Mesodermal cell (in vitro differentiated cells): ENCODE results near the gene SLC29A4.

ENCODE experiments used
- H3K27ac ChIP-seq: 2 replicates; pipeline ENCODE4 v1.7.0; 2013; ENCODE audit warnings: mild to moderate bottlenecking, low read depth, low read length, moderate library complexity; ENCODE audit not compliant: severe bottlenecking
- H3K36me3 ChIP-seq: 2 replicates; pipeline ENCODE4 v1.7.1; 2013; ENCODE audit warnings: mild to moderate bottlenecking, low read length, moderate library complexity; ENCODE audit not compliant: control insufficient read depth, insufficient read depth
- H3K4me1 ChIP-seq: one replicate; pipeline ENCODE4 v1.7.1; 2013; ENCODE audit warnings: mild to moderate bottlenecking, low read length; ENCODE audit not compliant: insufficient read depth, control insufficient read depth, poor library complexity, severe bottlenecking
- H3K4me3 ChIP-seq: 2 replicates; pipeline ENCODE4 v1.7.0; 2013; ENCODE audit warnings: low read length, control low read depth, mild to moderate bottlenecking; ENCODE audit not compliant: insufficient read depth, poor library complexity, severe bottlenecking; ENCODE audit errors: extremely low read depth
- H3K9me3 ChIP-seq: 2 replicates; pipeline ENCODE4 v1.7.1; 2013; ENCODE audit warnings: mild to moderate bottlenecking, low read length, moderate library complexity; ENCODE audit not compliant: control insufficient read depth
- WGBS, 2 experiments: methylation state at CpG; one replicate each; pipeline ENCODE4 v1.1.5; 2013; ENCODE audit warnings: missing lambda C conversion rate in 2 of 2; ENCODE audit not compliant: insufficient coverage in 2 of 2; 5-methylcytosine and 5-hydroxymethylcytosine counted together

The SLC29A4 gene

GRCh38 chr7:5333121-5334045 is 50.6 kb downstream of the SLC29A4 start:
- peaks cover 80% of the 10 kb centered on the region for H3K36me3 ChIP-seq
- H3K4me1 ChIP-seq: no peaks in the 10 kb centered on the region
- H3K9me3 ChIP-seq: peaks cover 14% of the 10 kb centered on the region
- no peak overlapping the region for H3K27ac ChIP-seq
- WGBS, 2 experiments: 92 to 94% methylated on average over 28 to 30 of the region's 32 CpGs
- H3K4me3 ChIP-seq: no peak overlapping the region

- Histone ChIP-seq H3K9me3 (peaks cover 14% of the 10 kb centered on the region), H3K36me3 (peaks cover 83% of the 10 kb centered on the region), H3K4me1 (no peaks in the 10 kb centered on the region), H3K4me3 (no peak overlapping the region), H3K27ac (no peak overlapping the region)
- WGBS, 2 experiments: 98 to 99% methylated on average over 6 to 7 of the region's 8 CpGs
These were observed 51.9 kb downstream of the SLC29A4 start for GRCh38 chr7:5334671-5335070.

- peaks cover 14% of the 10 kb centered on the region for H3K9me3 ChIP-seq
- no peaks in the 10 kb centered on the region for H3K4me1 ChIP-seq
- 84 to 97% methylated on average over 4 to 7 of the region's 11 CpGs for WGBS, 2 experiments
- H3K27ac ChIP-seq: no peak overlapping the region
- H3K36me3 ChIP-seq: peaks cover 85% of the 10 kb centered on the region
- H3K4me3 ChIP-seq: no peak overlapping the region
These were observed 54.3 kb downstream of the SLC29A4 start for GRCh38 chr7:5337047-5337446.

- peaks cover 30% of the 10 kb centered on the region for H3K9me3 ChIP-seq
These were observed 57.2 kb downstream of the SLC29A4 start for GRCh38 chr7:5339955-5340354.

DNA sequence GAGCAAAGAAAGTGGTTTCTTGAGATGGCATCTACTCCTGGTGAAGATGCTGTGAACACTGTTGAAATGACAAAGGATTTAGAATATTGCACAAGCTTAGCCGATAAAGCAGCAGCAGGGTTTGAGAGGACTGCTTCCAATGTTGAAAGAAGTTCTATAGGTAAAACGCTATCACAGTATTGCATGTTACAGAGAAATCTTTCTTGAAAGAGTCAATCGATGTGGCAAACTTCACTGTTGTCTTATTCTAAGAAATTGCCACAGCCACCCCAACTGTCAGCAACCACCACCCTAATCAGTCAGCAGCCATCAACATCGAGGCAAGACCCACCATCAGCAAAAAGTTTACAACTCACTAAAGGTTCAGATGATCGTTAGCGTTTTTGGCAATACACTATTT is 59.9 kb downstream of the SLC29A4 start:
- 92 to 100% methylated on average over 1 to 3 of the region's 6 CpGs for WGBS, 2 experiments
- Histone ChIP-seq H3K4me3 (no peak overlapping the region), H3K9me3 (peaks cover 20% of the 10 kb centered on the region), H3K4me1 (no peaks in the 10 kb centered on the region), H3K27ac (no peak overlapping the region), H3K36me3 (peaks cover 95% of the 10 kb centered on the region)

More at GRCh38 chr7:5339955-5340354, 57.2 kb downstream of the SLC29A4 start:
- H3K36me3 ChIP-seq: peaks cover 99% of the 10 kb centered on the region
- WGBS, 2 experiments: 91 to 100% methylated on average over 1 of the region's 2 CpGs
- no peaks in the 10 kb centered on the region for H3K4me1 ChIP-seq
- H3K27ac ChIP-seq: no peak overlapping the region
- no peak overlapping the region for H3K4me3 ChIP-seq

DNA sequence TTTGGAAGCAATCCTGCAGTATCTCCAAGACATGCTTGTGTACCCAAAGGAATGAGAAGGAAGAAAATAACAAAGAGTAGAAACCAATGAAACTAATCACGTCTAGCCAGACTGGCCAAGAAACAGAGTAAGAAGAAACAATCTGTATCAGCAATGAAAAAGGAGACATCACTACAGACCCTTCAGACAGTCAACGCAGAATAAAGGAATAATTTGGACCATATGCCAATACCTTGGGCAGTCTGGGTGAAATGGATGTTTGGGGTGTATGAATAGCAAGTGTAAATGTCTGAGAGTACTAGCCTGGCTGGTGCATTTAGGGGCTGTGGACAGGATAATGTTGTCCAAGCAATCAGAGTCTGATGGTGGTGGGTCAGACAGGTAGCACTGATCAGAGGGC is 61.1 kb downstream of the SLC29A4 start:
- Histone ChIP-seq H3K4me1 (no peaks in the 10 kb centered on the region), H3K36me3 (peaks cover 83% of the 10 kb centered on the region), H3K9me3 (peaks cover 18% of the 10 kb centered on the region), H3K4me3 (no peak overlapping the region), H3K27ac (no peak overlapping the region)
- 100% methylated on average over 1 of the region's 2 CpGs for WGBS, 2 experiments

GRCh38 chr7:5344342-5344741 is 61.6 kb downstream of the SLC29A4 start:
- Histone ChIP-seq H3K27ac (no peak overlapping the region), H3K36me3 (peaks cover 83% of the 10 kb centered on the region), H3K4me3 (no peak overlapping the region), H3K9me3 (peaks cover 18% of the 10 kb centered on the region), H3K4me1 (no peaks in the 10 kb centered on the region)
- WGBS, 2 experiments: 98 to 100% methylated on average over 3 to 4 of the region's 4 CpGs

- Histone ChIP-seq H3K36me3 (peaks cover 83% of the 10 kb centered on the region), H3K4me1 (no peaks in the 10 kb centered on the region), H3K9me3 (peaks cover 18% of the 10 kb centered on the region), H3K4me3 (no peak overlapping the region), H3K27ac (no peak overlapping the region)
- 91 to 99% methylated on average over 10 of the region's 13 CpGs for WGBS, 2 experiments
These were observed 62.4 kb downstream of the SLC29A4 start for GRCh38 chr7:5345171-5345570.

DNA sequence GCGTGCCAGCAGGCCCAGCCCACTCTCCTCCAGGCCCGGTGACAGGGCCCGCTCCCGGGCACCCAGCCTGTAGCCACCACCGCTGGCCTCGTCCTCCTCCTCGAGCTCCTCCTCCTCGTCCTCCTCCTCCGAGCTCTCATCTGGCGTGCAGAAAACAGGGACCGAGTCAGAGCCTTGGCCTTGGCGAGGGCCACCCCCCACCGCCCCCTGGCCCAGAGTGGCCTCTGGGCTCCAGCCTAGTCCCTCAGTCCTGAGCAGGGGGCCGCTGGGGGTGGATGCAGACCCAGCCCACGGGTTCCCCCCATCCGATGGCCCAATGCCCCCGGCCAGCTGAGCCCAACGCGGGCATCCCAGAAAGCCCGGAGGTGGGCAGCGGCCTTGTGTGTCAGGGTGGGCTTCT is 62.9 kb downstream of the SLC29A4 start:
- Histone ChIP-seq H3K36me3 (peaks cover 83% of the 10 kb centered on the region), H3K9me3 (peaks cover 18% of the 10 kb centered on the region)
- WGBS, 2 experiments: 93 to 94% methylated on average over 20 to 21 of the region's 21 CpGs

GRCh38 chr7:5348134-5349004 is 65.6 kb downstream of the SLC29A4 start:
- Histone ChIP-seq H3K4me1 (peaks cover 12% of the 10 kb centered on the region), H3K9me3 (peaks cover 13% of the 10 kb centered on the region), H3K36me3 (peaks cover 82% of the 10 kb centered on the region), H3K27ac (no peak overlapping the region), H3K4me3 (no peak overlapping the region)
- 92 to 94% methylated on average over 16 of the region's 21 CpGs for WGBS, 2 experiments

More for the DNA sequence above, 62.9 kb downstream of the SLC29A4 start:
- no peak overlapping the region for H3K27ac ChIP-seq
- H3K4me1 ChIP-seq: no peaks in the 10 kb centered on the region
- no peak overlapping the region for H3K4me3 ChIP-seq
